A673 (cell line): ENCODE results near the gene RSPH9.

Source experiments
- EZH2 ChIP-seq: fragments of 200-600 bp; sonication (generic); IDR thresholded peaks from 2 replicates; pipeline ENCODE4 v1.6.1; 2017; ENCODE audit warnings: borderline replicate concordance, low read depth, mild to moderate bottlenecking, mixed read lengths, antibody characterized with exemption, low read length; ENCODE audit not compliant: poor library complexity, severe bottlenecking
- TF ChIP-seq, protein P1 (sequence below): fragments of 300-800, 200-600 bp; sonication (generic); conservative IDR thresholded peaks from 2 replicates; pipeline ENCODE4 v1.5.1; 2017; ENCODE audit warnings: low read depth, mild to moderate bottlenecking, antibody characterized with exemption, low read length, moderate library complexity, mixed read lengths

DNA sequence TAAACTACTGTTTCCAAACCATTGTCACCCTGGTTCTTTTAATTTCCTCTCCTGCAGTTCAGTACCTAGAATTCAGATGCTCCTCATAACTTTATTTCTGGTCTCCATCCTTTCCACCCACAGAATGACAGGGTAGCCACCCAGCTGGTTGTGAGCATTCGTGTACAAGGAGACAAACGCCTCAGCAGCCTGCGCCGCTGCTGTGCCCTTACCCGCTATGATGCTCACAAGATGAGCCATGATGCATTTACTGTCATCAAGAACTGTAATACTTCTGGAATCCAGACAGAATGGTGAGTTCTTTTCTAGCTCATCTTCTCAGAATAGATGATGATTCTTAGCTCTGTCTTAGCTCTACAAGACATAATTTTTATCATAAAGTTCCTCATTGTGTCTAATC, 34.4 kb upstream of the RSPH9 start:
- TF ChIP-seq, protein P1, sequence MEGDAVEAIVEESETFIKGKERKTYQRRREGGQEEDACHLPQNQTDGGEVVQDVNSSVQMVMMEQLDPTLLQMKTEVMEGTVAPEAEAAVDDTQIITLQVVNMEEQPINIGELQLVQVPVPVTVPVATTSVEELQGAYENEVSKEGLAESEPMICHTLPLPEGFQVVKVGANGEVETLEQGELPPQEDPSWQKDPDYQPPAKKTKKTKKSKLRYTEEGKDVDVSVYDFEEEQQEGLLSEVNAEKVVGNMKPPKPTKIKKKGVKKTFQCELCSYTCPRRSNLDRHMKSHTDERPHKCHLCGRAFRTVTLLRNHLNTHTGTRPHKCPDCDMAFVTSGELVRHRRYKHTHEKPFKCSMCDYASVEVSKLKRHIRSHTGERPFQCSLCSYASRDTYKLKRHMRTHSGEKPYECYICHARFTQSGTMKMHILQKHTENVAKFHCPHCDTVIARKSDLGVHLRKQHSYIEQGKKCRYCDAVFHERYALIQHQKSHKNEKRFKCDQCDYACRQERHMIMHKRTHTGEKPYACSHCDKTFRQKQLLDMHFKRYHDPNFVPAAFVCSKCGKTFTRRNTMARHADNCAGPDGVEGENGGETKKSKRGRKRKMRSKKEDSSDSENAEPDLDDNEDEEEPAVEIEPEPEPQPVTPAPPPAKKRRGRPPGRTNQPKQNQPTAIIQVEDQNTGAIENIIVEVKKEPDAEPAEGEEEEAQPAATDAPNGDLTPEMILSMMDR = no peak
- TF ChIP-seq EZH2 = no peak
